OCI-LY1 (cell line): ENCODE measurements around the gene DGKG.

Experiments
- CTCF ChIP-seq: fragments of 200-600 bp; sonication (generic), shearing (Covaris generic); IDR thresholded peaks from 2 replicates; pipeline ENCODE4 v1.5.1; 2017; ENCODE audit warnings: mild to moderate bottlenecking, antibody characterized with exemption, low read length, moderate library complexity, mixed read lengths
- EZH2 ChIP-seq: fragments of 200-600 bp; sonication (generic), shearing (Covaris generic); IDR thresholded peaks from 2 replicates; pipeline ENCODE4 v1.8.0; 2017; ENCODE audit warnings: borderline replicate concordance, mixed run types, mild to moderate bottlenecking, antibody characterized with exemption, low read length, moderate library complexity, mixed read lengths

DNA sequence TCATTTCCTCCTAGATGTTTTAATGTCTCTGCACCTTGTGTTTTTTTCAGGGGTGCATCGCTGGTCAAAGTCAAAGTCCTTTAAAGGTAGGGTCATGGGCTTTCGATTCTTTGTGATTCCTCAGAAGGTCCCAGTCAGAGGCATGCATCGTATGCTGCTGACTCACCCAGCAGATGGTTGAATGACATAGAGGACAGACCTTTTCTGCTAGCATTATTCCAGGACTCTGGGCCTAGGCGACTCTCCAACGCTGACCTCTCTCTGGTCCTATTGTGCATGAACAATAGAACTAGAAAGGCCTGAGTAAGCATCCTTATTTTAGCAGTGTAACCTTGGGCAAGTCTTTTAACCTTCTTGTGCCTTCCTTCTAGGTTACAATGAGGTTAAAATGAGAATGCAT lies 75.9 kb downstream of the DGKG start:
- TF ChIP-seq CTCF (no peak), EZH2 (no peak)
